GM12878 (cell line): ENCODE data around the gene ANKRD36C. TPM values are rescaled to one million over a fixed set of nuclear protein-coding genes. Genes with fewer than 3 reads are reported as not detected.
"Not testable (repeated sequence)": the region's sequence is repeated elsewhere in the genome, so short reads cannot be mapped to it uniquely, and the experiment has no call there.

Experiments used
- ATAC-seq: fragments of 200-7000 bp; cut with Tn5 transposase; 3 replicates; pipeline ENCODE4 v1.9.1; 2020; ENCODE audit warnings: mild to moderate bottlenecking, moderate library complexity
- BruUV-seq: library from RNA; stranded (reverse); fragments of 400-500 nt; replicated peaks from 2 replicates; lab custom pipeline; 2021; lab: Mats Ljungman, UMichigan
- CTCF ChIA-PET: fragments of 300-600 bp; sonication (Branson Sonifier 250); formaldehyde crosslinking; extraction: SDS; loops from one replicate; lab custom pipeline; 2021; ENCODE audit warnings: inconsistent platforms; lab: Yijun Ruan, JAX
- POLR2A ChIA-PET: fragments of 350-600 bp; formaldehyde crosslinking; extraction: SDS; loops from one replicate; lab custom pipeline; 2021; ENCODE audit warnings: inconsistent platforms; lab: Charles Lee
- RAD21 ChIA-PET: fragments of 300-600 bp; sonication (Branson Sonifier 250); formaldehyde crosslinking; loops from one replicate; lab custom pipeline; 2023; ENCODE audit warnings: antibody characterized with exemption; ENCODE audit not compliant: unreplicated experiment; lab: Charles Lee
- SMC1A ChIA-PET: fragments of 300-600 bp; sonication (Branson Sonifier 250); formaldehyde crosslinking; loops from one replicate; lab custom pipeline; 2023; ENCODE audit not compliant: unreplicated experiment, uncharacterized antibody; lab: Charles Lee
- DNase-seq: peaks from one replicate; pipeline ENCODE4 v3.0.0-alpha.2; 2011; ENCODE audit warnings: low read depth, low spot score
- FAIRE-seq: peaks from 3 replicates; lab custom pipeline; 2011; peaks lifted over from hg19 to GRCh38; lab: Jason Lieb, UNC
- H2AFZ ChIP-seq: 2 replicates; pipeline ENCODE4 v1.6.0; 2011; ENCODE audit warnings: low read depth, low read length, control low read depth; ENCODE audit not compliant: control insufficient read depth
- H3K27ac ChIP-seq: 2 replicates; pipeline ENCODE4 v1.5.1; 2011; ENCODE audit warnings: control low read depth; ENCODE audit not compliant: control insufficient read depth, insufficient read depth
- H3K27me3 ChIP-seq, 2 experiments: replicated peaks in 1 of 2; 2 replicates each; pipeline versions ENCODE4 v1.6.0 to v1.6.1; 2011; ENCODE audit warnings: low read length in 1 of 2; ENCODE audit not compliant: control insufficient read depth in 2 of 2, insufficient read depth in 2 of 2
- H3K36me3 ChIP-seq, 2 experiments: 2 replicates each; pipeline ENCODE4 v1.5.1; 2011; ENCODE audit warnings: low read length in 1 of 2; ENCODE audit not compliant: control insufficient read depth in 2 of 2, insufficient read depth in 2 of 2
- H3K4me1 ChIP-seq: 2 replicates; pipeline ENCODE4 v1.6.1; 2011; ENCODE audit warnings: mild to moderate bottlenecking, low read length, moderate library complexity, mixed read lengths; ENCODE audit not compliant: control insufficient read depth, insufficient read depth
- H3K4me2 ChIP-seq: 2 replicates; pipeline ENCODE4 v1.6.0; 2011; ENCODE audit warnings: control low read depth; ENCODE audit not compliant: control insufficient read depth, insufficient read depth
- H3K4me3 ChIP-seq: fragments of 200-600 bp; sonication (generic); 2 replicates; pipeline ENCODE4 v1.5.1; 2016
- H3K79me2 ChIP-seq: 2 replicates; pipeline ENCODE4 v1.6.0; 2011; ENCODE audit warnings: low read length; ENCODE audit not compliant: control insufficient read depth, insufficient read depth
- H3K9ac ChIP-seq: 2 replicates; pipeline ENCODE4 v1.8.0; 2011; ENCODE audit warnings: low read length, control low read depth, mixed read lengths; ENCODE audit not compliant: control insufficient read depth, insufficient read depth
- H3K9me3 ChIP-seq: replicated peaks from 3 replicates; pipeline ENCODE4 v1.5.1; 2011; ENCODE audit warnings: mild to moderate bottlenecking, low read length; ENCODE audit not compliant: control insufficient read depth, insufficient read depth
- H4K20me1 ChIP-seq: 2 replicates; pipeline ENCODE4 v1.6.0; 2011; ENCODE audit not compliant: control insufficient read depth, insufficient read depth
- WGBS: methylation state at CpG from one replicate; pipeline ENCODE4 v1.1.6; 2016; ENCODE audit warnings: low lambda C conversion rate; ENCODE audit not compliant: insufficient replicate concordance, insufficient coverage; ENCODE audit errors: missing lambda C conversion rate; 5-methylcytosine and 5-hydroxymethylcytosine counted together
- in situ Hi-C: fragments of 300-500 bp; cut with MboI; formaldehyde crosslinking; loops from 9 replicates; pipeline ENCODE4 v1.14.3; 2018; ENCODE audit warnings: mixed read lengths
- intact Hi-C: fragments of 100-400 bp; cut with micrococcal nuclease; formaldehyde crosslinking; loops from one replicate; pipeline ENCODE4 v1.14.2; 2022; ENCODE audit not compliant: unreplicated experiment
- polyA plus RNA-seq, 11 experiments: library from polyadenylated mRNA; depleted of rRNA in 4 of 11; unstranded in 6 of 11; stranded (reverse) in 5 of 11; fragments of >200 nt; fragmentation: Nextera tagmentation in 4 of 11; fragmentation: Illumina TruSeq in 1 of 11; extraction: Ambion mirVana in 4 of 11; extraction: Trizol in 1 of 11; gene quantifications; 1 replicate in 1 of 11; 2 replicates in 10 of 11; pipeline versions ENCODE4 v1.2.1 to v1.2.3, GENCODE V29; 2011 to 2016; ENCODE audit warnings: inconsistent platforms in 2 of 11, missing spikeins in 2 of 11, low read depth in 1 of 11
- total RNA-seq, 4 experiments: library from RNA; depleted of rRNA in 3 of 4; stranded (reverse); fragments of >200 nt in 3 of 4; fragmentation: Illumina TruSeq in 1 of 4; extraction: Trizol in 1 of 4; gene quantifications; 2 replicates each; pipeline versions ENCODE4 v1.2.1 to v1.2.3, GENCODE V29; 2013 to 2021

Gene ANKRD36C
- total and polyA plus RNA-seq, 10 of the 15 experiments (the other 5 are each of a cell fraction or from before 2014, with no cell fraction given) = 3.2 to 39.8 (median 19.5) TPM

DNA sequence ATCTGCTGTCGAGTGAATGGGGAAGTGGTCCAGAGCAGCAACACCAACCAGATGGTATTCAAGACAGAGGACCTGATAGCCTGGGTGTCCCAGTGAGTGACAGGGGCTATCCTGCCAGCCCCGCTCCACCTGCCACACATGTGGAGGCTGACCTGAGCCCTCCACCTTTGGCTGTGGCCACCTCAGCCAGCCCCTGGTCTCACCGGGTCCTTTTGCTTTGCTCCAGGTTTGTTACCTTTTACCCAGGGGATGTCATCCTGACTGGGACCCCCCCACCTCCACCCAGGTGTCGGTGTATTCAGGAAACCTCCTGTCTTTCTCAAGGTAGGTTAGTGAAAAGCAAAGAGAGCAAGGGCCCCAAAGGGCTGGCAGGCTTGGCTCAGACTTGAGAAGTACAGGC is 29.5 kb upstream of the ANKRD36C start:
- CTCF ChIA-PET = interaction anchor here (0.7 to 2.9 kb wide), 3 partner anchors 29 to 154 kb away, joined by 3 to 39 read pairs (median 10); no protein-coding TSS in a partner anchor
- H3K9ac ChIP-seq, H4K20me1 ChIP-seq, H3K27ac ChIP-seq, H3K79me2 ChIP-seq, SMC1A ChIA-PET, H2AFZ ChIP-seq, BruUV-seq, H3K36me3 ChIP-seq, H3K9me3 ChIP-seq, POLR2A ChIA-PET, DNase-seq, FAIRE-seq, H3K27me3 ChIP-seq, intact Hi-C loops, RAD21 ChIA-PET, H3K4me1 ChIP-seq, H3K4me3 ChIP-seq, H3K4me2 ChIP-seq, ATAC-seq: not testable (repeated sequence)
- WGBS = 74% methylated on average over 4 of the region's 4 CpGs
- in situ Hi-C loops = loop anchor here (25.0 kb wide), 1 partner anchor 241 kb away; the partner anchor contains the start of genes CIAO1 and TMEM127

DNA sequence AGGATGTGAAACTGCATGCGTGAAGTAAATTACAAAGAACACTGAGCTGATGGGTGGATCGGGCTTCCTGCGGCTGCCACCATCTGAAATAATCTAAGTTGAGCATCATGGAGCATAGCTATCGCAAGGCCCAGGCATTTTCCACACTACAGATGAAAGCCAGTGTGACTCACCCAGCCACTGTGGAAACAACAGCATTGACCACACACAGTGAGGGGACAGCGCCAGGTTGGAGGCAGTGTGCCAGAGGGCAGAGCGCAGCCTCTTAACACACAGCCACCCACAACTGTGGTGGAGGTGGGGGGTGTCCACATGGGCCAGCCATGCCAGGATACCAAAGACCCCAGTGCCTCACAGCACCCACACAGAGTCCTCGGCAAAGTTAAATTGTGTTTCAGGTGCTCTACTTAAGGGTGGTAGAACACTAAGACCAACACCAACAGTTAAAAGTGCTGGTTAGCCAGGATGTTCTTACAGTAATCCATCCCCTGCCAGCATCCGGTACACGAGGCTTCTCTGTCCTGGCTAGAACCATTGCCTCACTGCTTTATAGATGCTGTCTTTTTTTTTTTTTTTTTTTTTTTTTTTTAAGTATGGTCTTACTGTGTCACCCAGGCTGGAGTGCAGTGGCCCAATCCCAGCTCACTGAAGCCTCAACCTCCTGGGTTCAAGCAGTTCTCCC is 28.4 kb upstream of the ANKRD36C start:
- H3K4me3 ChIP-seq, H3K9ac ChIP-seq, BruUV-seq, intact Hi-C loops, SMC1A ChIA-PET, DNase-seq, H2AFZ ChIP-seq, POLR2A ChIA-PET, ATAC-seq, H3K4me2 ChIP-seq, H3K27me3 ChIP-seq, H3K4me1 ChIP-seq, CTCF ChIA-PET, FAIRE-seq, H3K36me3 ChIP-seq, H4K20me1 ChIP-seq, H3K9me3 ChIP-seq, RAD21 ChIA-PET, H3K27ac ChIP-seq, H3K79me2 ChIP-seq: not testable (repeated sequence)
- 81% methylated on average over 3 of the region's 9 CpGs for WGBS
- in situ Hi-C loops = loop anchor here (10.0 to 25.0 kb wide), 2 partner anchors 55 to 242 kb away; partner anchors contain the start of genes CIAO1 and TMEM127

DNA sequence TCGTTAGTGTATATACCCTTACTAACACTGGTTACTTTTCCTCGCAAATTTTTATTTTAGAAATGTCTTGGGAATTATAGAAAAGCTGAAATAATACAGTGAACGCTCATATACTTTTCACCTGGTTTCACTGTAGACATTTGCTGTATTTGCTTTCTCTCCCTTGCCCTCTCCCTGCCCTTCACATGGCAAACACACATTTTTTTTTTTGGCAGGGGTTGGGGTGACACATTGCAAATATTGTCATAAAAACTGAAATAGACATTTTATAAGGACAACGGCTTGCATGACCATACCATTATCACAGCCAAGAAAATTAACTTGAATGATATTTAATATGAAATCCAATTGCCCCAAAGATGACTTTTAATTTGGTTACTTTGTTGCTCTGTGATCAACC is 24.7 kb upstream of the ANKRD36C start:
- H3K4me2 ChIP-seq, DNase-seq, H3K9ac ChIP-seq, H3K4me3 ChIP-seq, FAIRE-seq, H3K4me1 ChIP-seq, intact Hi-C loops, ATAC-seq, H3K79me2 ChIP-seq, H4K20me1 ChIP-seq, H3K36me3 ChIP-seq, H3K27ac ChIP-seq, H3K27me3 ChIP-seq, RAD21 ChIA-PET, POLR2A ChIA-PET, BruUV-seq, CTCF ChIA-PET, H2AFZ ChIP-seq, SMC1A ChIA-PET, H3K9me3 ChIP-seq: not testable (repeated sequence)
- in situ Hi-C loops = loop anchor here (10.0 to 25.0 kb wide), 2 partner anchors 58 to 246 kb away; partner anchors contain the start of genes CIAO1 and TMEM127
- 79% methylated on average over 4 of the region's 4 CpGs for WGBS
